ENCODE results near the gene MPC1.
"Not testable (repeated sequence)": the region's sequence is repeated elsewhere in the genome, so short reads cannot be mapped to it uniquely, and the experiment has no call there.

The MPC1 gene

GRCh38 chr6:166405386-166405785 lies 22.6 kb upstream of the MPC1 start:
- no peak for DNase-seq

- no peak for DNase-seq
Observed at GRCh38 chr6:166402582-166403277, 20.0 kb upstream of the MPC1 start.

GRCh38 chr6:166400649-166401250 lies 18.0 kb upstream of the MPC1 start:
- peak; percentile 42 for DNase-seq

GRCh38 chr6:166400181-166400580 lies 17.4 kb upstream of the MPC1 start:
- no peak for DNase-seq

GRCh38 chr6:166398348-166398747 lies 15.6 kb upstream of the MPC1 start:
- DNase-seq = no peak

- no peak for DNase-seq
Observed at GRCh38 chr6:166397849-166398248, 15.1 kb upstream of the MPC1 start.

GRCh38 chr6:166395778-166396177 lies 13.0 kb upstream of the MPC1 start:
- no peak for DNase-seq

GRCh38 chr6:166395351-166395750 lies 12.6 kb upstream of the MPC1 start:
- DNase-seq = no peak

GRCh38 chr6:166394036-166394892 lies 11.5 kb upstream of the MPC1 start:
- DNase-seq = no peak

- DNase-seq = no peak
Observed at GRCh38 chr6:166393535-166393823, 10.7 kb upstream of the MPC1 start.

GRCh38 chr6:166392755-166393534 lies 10.2 kb upstream of the MPC1 start:
- DNase-seq = not testable (repeated sequence)

GRCh38 chr6:166389119-166389518 lies 6.4 kb upstream of the MPC1 start:
- no peak for DNase-seq

GRCh38 chr6:166388290-166389004 lies 5.7 kb upstream of the MPC1 start:
- DNase-seq = no peak

GRCh38 chr6:166387642-166388289 lies 5.0 kb upstream of the MPC1 start:
- DNase-seq = no peak

- DNase-seq = not testable (repeated sequence)
Observed at GRCh38 chr6:166387098-166387497, 4.4 kb upstream of the MPC1 start.

- DNase-seq = no peak
Observed at GRCh38 chr6:166386111-166386510, 3.4 kb upstream of the MPC1 start.

GRCh38 chr6:166383802-166384363 lies 1.1 kb upstream of the MPC1 start:
- not testable (repeated sequence) for DNase-seq

GRCh38 chr6:166382500-166382932 lies 224 bp downstream of the MPC1 start:
- DNase-seq = no peak

GRCh38 chr6:166381733-166382499 lies 824 bp downstream of the MPC1 start:
- DNase-seq = peak; percentile 59

GRCh38 chr6:166381381-166381732 lies 1.4 kb downstream of the MPC1 start:
- no peak for DNase-seq

GRCh38 chr6:166379800-166380199 lies 2.9 kb downstream of the MPC1 start:
- DNase-seq = no peak

Measured in DMS153 (cell line).